PFSK-1 (cell line): ENCODE data around the gene CAPN9.

Experiments
- FOXP2 ChIP-seq: optimal IDR thresholded peaks from 2 replicates; pipeline ENCODE3; 2011; ENCODE audit warnings: borderline replicate concordance, control low read depth, inconsistent platforms; ENCODE audit not compliant: insufficient read depth; ENCODE audit errors: extremely low read length, extremely low read depth
- POLR2AphosphoS5 ChIP-seq: IDR thresholded peaks from 2 replicates; pipeline ENCODE4 v1.6.1; 2012; ENCODE audit warnings: low read depth, mild to moderate bottlenecking, control low read depth, low read length, moderate library complexity
- REST ChIP-seq, 2 experiments: IDR thresholded peaks; 2 replicates each; pipeline versions ENCODE4 v1.6.1 to v1.8.0; 2011 to 2012; ENCODE audit warnings: low read depth in 2 of 2, low read length in 2 of 2, control low read depth in 1 of 2, inconsistent platforms in 1 of 2, mild to moderate bottlenecking in 1 of 2, moderate library complexity in 1 of 2; ENCODE audit not compliant: insufficient read depth in 1 of 2
- SIN3A ChIP-seq: IDR thresholded peaks from 2 replicates; pipeline ENCODE4 v1.6.1; 2012; ENCODE audit warnings: mild to moderate bottlenecking, low read length, moderate library complexity, borderline replicate concordance; ENCODE audit not compliant: insufficient read depth
- TAF1 ChIP-seq: IDR thresholded peaks from 2 replicates; pipeline ENCODE4 v1.6.1; 2012; ENCODE audit warnings: low read length, control low read depth, borderline replicate concordance; ENCODE audit not compliant: insufficient read depth

CAPN9 gene

GRCh38 chr1:230778916-230779590 is 31.9 kb downstream of the CAPN9 start:
- no peak for TF ChIP-seq TAF1
- no peak for TF ChIP-seq SIN3A
- no peak for TF ChIP-seq FOXP2
- TF ChIP-seq REST (IDR thresholded peaks at IDR 0.05; ENCODE audit: insufficient read depth in 1 of 2, low read depth in 2 of 2, low read length in 2 of 2), result no peak
- no peak for TF ChIP-seq POLR2AphosphoS5

- TF ChIP-seq FOXP2 (no peak), REST (IDR thresholded peaks at IDR 0.05; ENCODE audit: insufficient read depth in 1 of 2, low read depth in 2 of 2, low read length in 2 of 2) (no peak), SIN3A (no peak), TAF1 (no peak), POLR2AphosphoS5 (no peak)
Observed at GRCh38 chr1:230781131-230781530, 33.9 kb downstream of the CAPN9 start.

- TF ChIP-seq TAF1, result no peak
- TF ChIP-seq SIN3A, result no peak
- TF ChIP-seq REST (IDR thresholded peaks at IDR 0.05; ENCODE audit: insufficient read depth in 1 of 2, low read depth in 2 of 2, low read length in 2 of 2), result no peak
- no peak for TF ChIP-seq POLR2AphosphoS5
- TF ChIP-seq FOXP2, result no peak
Observed at GRCh38 chr1:230781594-230781993, 34.4 kb downstream of the CAPN9 start.

- TF ChIP-seq FOXP2, result no peak
- no peak for TF ChIP-seq REST (IDR thresholded peaks at IDR 0.05; ENCODE audit: insufficient read depth in 1 of 2, low read depth in 2 of 2, low read length in 2 of 2)
- no peak for TF ChIP-seq SIN3A
- TF ChIP-seq TAF1, result no peak
- no peak for TF ChIP-seq POLR2AphosphoS5
Observed at GRCh38 chr1:230784163-230784562, 37.0 kb downstream of the CAPN9 start.
